HCT116 (cell line): ENCODE data around the gene EEF1AKMT4. TPM values are rescaled to one million over a fixed set of nuclear protein-coding genes. Genes with fewer than 3 reads are reported as not detected.

Source experiments
- ATAC-seq: fragments of 200-7000 bp; cut with Tn5 transposase; 2 replicates; pipeline ENCODE4 v1.9.1; 2020; ENCODE audit warnings: mild to moderate bottlenecking, moderate library complexity
- BruUV-seq: library from RNA; stranded (reverse); fragments of 400-500 nt; replicated peaks from 2 replicates; lab custom pipeline; 2021; lab: Mats Ljungman, UMichigan
- CTCF ChIA-PET: fragments of 300-600 bp; sonication (Branson Sonifier 250); formaldehyde crosslinking; loops from one replicate; lab custom pipeline; 2021; ENCODE audit warnings: antibody characterized with exemption; lab: Charles Lee
- POLR2A ChIA-PET: fragments of 300-600, 350-600 bp; sonication (Branson Sonifier 250); formaldehyde crosslinking; loops from one replicate; lab custom pipeline; 2021; ENCODE audit warnings: antibody characterized with exemption; lab: Charles Lee
- RAD21 ChIA-PET, 2 experiments: fragments of 300-600 bp; sonication (Branson Sonifier 250); formaldehyde crosslinking; loops; one replicate each; lab custom pipeline; 2023; ENCODE audit warnings: low total read pairs in 2 of 2; ENCODE audit not compliant: uncharacterized antibody in 2 of 2, unreplicated experiment in 2 of 2, low non-redundant PET in 1 of 2; lab: Charles Lee
- DNase-seq: peaks from one replicate; pipeline ENCODE4 v3.0.0-alpha.2; 2010; ENCODE audit warnings: low read depth, low spot score
- H2AFZ ChIP-seq: fragments of 200-600 bp; shearing (Covaris generic), sonication (generic); 2 replicates; pipeline ENCODE4 v1.6.1; 2017; ENCODE audit warnings: low read depth, mixed run types, mixed read lengths, antibody characterized with exemption, low read length; ENCODE audit not compliant: poor library complexity, severe bottlenecking
- H3K27ac ChIP-seq: 2 replicates; pipeline ENCODE4 v1.5.1; 2012; ENCODE audit warnings: low read depth, low read length
- H3K27me3 ChIP-seq: fragments of 200-600 bp; sonication (generic); 2 replicates; pipeline ENCODE4 v1.6.1; 2016; ENCODE audit warnings: mixed run types, low read length, mixed read lengths; ENCODE audit not compliant: insufficient read depth
- H3K36me3 ChIP-seq, 2 experiments: fragments of 200-500 bp in 1 of 2; fragments of 200-600 bp in 1 of 2; sonication (Bioruptor generic) in 1 of 2; sonication (generic) in 1 of 2; 2 replicates each; pipeline versions ENCODE4 v1.5.1 to v1.6.1; 2014 to 2016; ENCODE audit warnings: low read length in 2 of 2, inconsistent platforms in 1 of 2, mixed read lengths in 1 of 2, mixed run types in 1 of 2; ENCODE audit not compliant: insufficient read depth in 2 of 2, control insufficient read depth in 1 of 2
- H3K4me1 ChIP-seq, 2 experiments: fragments of 200-600 bp in 1 of 2; sonication (generic) in 1 of 2; 2 replicates each; pipeline versions ENCODE4 v1.5.1 to v1.6.1; 2012 to 2017; ENCODE audit warnings: low read length in 2 of 2, inconsistent platforms in 1 of 2, mild to moderate bottlenecking in 1 of 2, mixed read lengths in 1 of 2, mixed run types in 1 of 2, moderate library complexity in 1 of 2; ENCODE audit not compliant: insufficient read depth in 2 of 2, control insufficient read depth in 1 of 2
- H3K4me2 ChIP-seq: fragments of 200-600 bp; sonication (generic); 2 replicates; pipeline ENCODE4 v1.6.1; 2017; ENCODE audit warnings: mixed run types, low read length, mixed read lengths
- H3K4me3 ChIP-seq, 2 experiments: fragments of 200-600 bp in 1 of 2; sonication (generic) in 1 of 2; replicated peaks in 1 of 2; 2 replicates each; pipeline ENCODE4 v1.5.1; 2011 to 2016; ENCODE audit warnings: low read length in 2 of 2, control low read depth in 1 of 2, low read depth in 1 of 2, mild to moderate bottlenecking in 1 of 2, mixed read lengths in 1 of 2, mixed run types in 1 of 2
- H3K79me2 ChIP-seq: fragments of 200-600 bp; sonication (generic); 2 replicates; pipeline ENCODE4 v1.6.1; 2017; ENCODE audit warnings: mild to moderate bottlenecking, mixed run types, low read length, moderate library complexity, mixed read lengths; ENCODE audit not compliant: insufficient read depth
- H3K9ac ChIP-seq: fragments of 200-600 bp; sonication (generic); 2 replicates; pipeline ENCODE4 v1.6.1; 2016; ENCODE audit warnings: low read length, mixed read lengths
- H3K9me2 ChIP-seq: fragments of 200-600 bp; sonication (generic), shearing (Covaris generic); 2 replicates; pipeline ENCODE4 v1.6.1; 2017; ENCODE audit warnings: mixed run types, mild to moderate bottlenecking, moderate library complexity; ENCODE audit not compliant: insufficient read depth
- H3K9me3 ChIP-seq, 2 experiments: fragments of 200-500 bp in 1 of 2; fragments of 200-600 bp in 1 of 2; sonication (Bioruptor generic) in 1 of 2; sonication (generic) in 1 of 2; 2 replicates each; pipeline ENCODE4 v1.6.1; 2014 to 2017; ENCODE audit warnings: low read length in 2 of 2, mixed read lengths in 2 of 2, inconsistent platforms in 1 of 2, low read depth in 1 of 2, mild to moderate bottlenecking in 1 of 2, mixed run types in 1 of 2, moderate library complexity in 1 of 2; ENCODE audit not compliant: control insufficient read depth in 1 of 2, insufficient read depth in 1 of 2
- H4K20me1 ChIP-seq: fragments of 200-600 bp; sonication (generic), shearing (Covaris generic); 2 replicates; pipeline ENCODE4 v1.6.1; 2017; ENCODE audit warnings: mixed run types, mild to moderate bottlenecking, moderate library complexity; ENCODE audit not compliant: insufficient read depth
- CBX3 ChIP-seq: IDR thresholded peaks from 2 replicates; pipeline ENCODE4 v1.6.1; 2012; ENCODE audit warnings: low read depth
- CEBPB ChIP-seq: IDR thresholded peaks from 2 replicates; pipeline ENCODE4 v1.6.1; 2012; ENCODE audit warnings: low read depth
- EGR1 ChIP-seq: IDR thresholded peaks from 2 replicates; pipeline ENCODE4 v1.6.1; 2012; ENCODE audit warnings: low read depth
- ELF1 ChIP-seq: IDR thresholded peaks from 2 replicates; pipeline ENCODE4 v1.6.1; 2012; ENCODE audit warnings: low read depth, borderline replicate concordance
- EZH2 ChIP-seq: fragments of 200-600 bp; sonication (generic); IDR thresholded peaks from 2 replicates; pipeline ENCODE4 v1.6.1; 2017; ENCODE audit warnings: antibody characterized with exemption, mixed run types
- EZH2phosphoT487 ChIP-seq: fragments of 200-600 bp; IDR thresholded peaks from 2 replicates; pipeline ENCODE4 v1.6.1; 2018; ENCODE audit warnings: antibody characterized with exemption, borderline replicate concordance
- POLR2A ChIP-seq: IDR thresholded peaks from 2 replicates; pipeline ENCODE4 v1.7.0; 2011; ENCODE audit warnings: borderline replicate concordance; ENCODE audit not compliant: insufficient read depth, insufficient read length; ENCODE audit errors: extremely low read depth
- POLR2AphosphoS5 ChIP-seq: IDR thresholded peaks from 2 replicates; pipeline ENCODE4 v1.6.1; 2011; ENCODE audit warnings: mild to moderate bottlenecking, low read depth, low read length, moderate library complexity
- REST ChIP-seq: IDR thresholded peaks from 2 replicates; pipeline ENCODE4 v1.6.1; 2012; ENCODE audit warnings: low read depth
- SP1 ChIP-seq: IDR thresholded peaks from 2 replicates; pipeline ENCODE4 v1.6.1; 2012; ENCODE audit warnings: low read depth
- TCF7L2 ChIP-seq: IDR thresholded peaks from 2 replicates; pipeline ENCODE4 v1.7.0; 2011; ENCODE audit warnings: borderline replicate concordance, inconsistent platforms; ENCODE audit not compliant: insufficient read depth, insufficient read length; ENCODE audit errors: extremely low read depth
- YY1 ChIP-seq: IDR thresholded peaks from 2 replicates; pipeline ENCODE4 v1.6.1; 2011; ENCODE audit warnings: low read length, low read depth, moderate library complexity, mild to moderate bottlenecking; ENCODE audit not compliant: insufficient replicate concordance; ENCODE audit errors: extremely low read depth
- ZFX ChIP-seq: fragments of 450-650 bp; IDR thresholded peaks from 2 replicates; pipeline ENCODE4 v1.6.1; 2017
- intact Hi-C: fragments of 100-400 bp; cut with micrococcal nuclease; formaldehyde crosslinking; loops from 2 replicates; pipeline ENCODE4 v1.10.0; 2022
- total RNA-seq: library from RNA; stranded (reverse); gene quantifications from one replicate; pipeline ENCODE4 v1.2.1, GENCODE V29; 2021; ENCODE audit not compliant: unreplicated experiment
- TF ChIP-seq, protein P1 (sequence below): IDR thresholded peaks from 2 replicates; pipeline ENCODE4 v1.6.1; 2012

EEF1AKMT4 gene
- total RNA-seq, 1 experiment from 2014 or later: 10.5 TPM

DNA sequence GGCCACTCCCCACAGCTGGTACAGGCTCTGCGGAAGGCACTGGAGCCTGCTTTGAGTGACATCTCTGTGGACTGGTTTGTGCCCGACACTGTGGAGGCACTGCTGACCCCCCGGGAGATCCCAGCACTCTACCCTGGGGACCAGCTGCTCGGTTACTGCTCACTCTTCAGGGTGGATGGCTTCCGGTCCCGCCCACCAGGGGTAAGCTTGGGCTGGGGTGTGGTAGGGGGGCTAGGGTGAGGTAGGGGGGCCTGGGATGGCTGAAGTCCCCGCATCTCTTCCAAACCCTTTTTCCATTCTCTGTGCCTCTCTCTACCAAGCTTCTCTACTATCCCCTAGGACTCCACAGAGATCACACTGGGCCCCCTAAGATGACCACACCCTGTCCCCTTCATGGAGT is 12.3 kb upstream of the EEF1AKMT4 start:
- POLR2A ChIA-PET: interaction anchor here (1.0 to 1.2 kb wide), 2 partner anchors 9 to 10 kb away, joined by 3 to 4 read pairs; no protein-coding TSS in a partner anchor
- BruUV-seq: no TSS peak
- H3K9me3 ChIP-seq: no peaks in the 10 kb centered on the region

GRCh38 chr3:184237807-184238206 is 11.7 kb upstream of the EEF1AKMT4 start:
- no peaks in the 10 kb centered on the region for H3K9me2 ChIP-seq
- ChIA-PET RAD21 (no interaction called here), POLR2A (interaction anchor here (1.0 to 1.2 kb wide), 2 partner anchors 9 to 11 kb away, joined by 3 to 4 read pairs; no protein-coding TSS in a partner anchor), CTCF (interaction anchor here (2.3 kb wide), 1 partner anchor 10 kb away, joined by 9 read pairs; no protein-coding TSS in a partner anchor)
- H3K36me3 ChIP-seq: peaks cover 5 to 7% of the 10 kb centered on the region in 2 experiments; a peak in 3 of 4 replicates
- no peak for TF ChIP-seq YY1
- TF ChIP-seq POLR2AphosphoS5: no peak
- no peak for TF ChIP-seq EZH2phosphoT487
- TF ChIP-seq SP1: no peak
- TF ChIP-seq TCF7L2: no peak
- TF ChIP-seq REST: no peak
- TF ChIP-seq EZH2: no peak
- TF ChIP-seq POLR2A: no peak
- no peak for TF ChIP-seq CBX3
- no peak for TF ChIP-seq ZFX
- TF ChIP-seq, protein P1, sequence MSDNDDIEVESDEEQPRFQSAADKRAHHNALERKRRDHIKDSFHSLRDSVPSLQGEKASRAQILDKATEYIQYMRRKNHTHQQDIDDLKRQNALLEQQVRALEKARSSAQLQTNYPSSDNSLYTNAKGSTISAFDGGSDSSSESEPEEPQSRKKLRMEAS: no peak
- no peak for TF ChIP-seq ELF1
- TF ChIP-seq EGR1: no peak
- no peak for TF ChIP-seq CEBPB
- H3K4me3 ChIP-seq: no peak overlapping the region
- no peaks in the 10 kb centered on the region for H3K9me3 ChIP-seq
- H2AFZ ChIP-seq: no peak overlapping the region
- no peak overlapping the region for H3K4me2 ChIP-seq
- BruUV-seq: no TSS peak
- ATAC-seq: no peak
- no peaks in the 10 kb centered on the region for H3K27me3 ChIP-seq
- no peaks in the 10 kb centered on the region for H3K79me2 ChIP-seq
- no peak overlapping the region for H3K9ac ChIP-seq
- no peaks in the 10 kb centered on the region for H4K20me1 ChIP-seq
- DNase-seq: no peak
- intact Hi-C loops: no loop called here
- H3K4me1 ChIP-seq: peaks cover 12 to 17% of the 10 kb centered on the region in 2 experiments
- no peak overlapping the region for H3K27ac ChIP-seq

More for the DNA sequence above, 12.3 kb upstream of the EEF1AKMT4 start:
- Histone ChIP-seq H3K79me2 (no peaks in the 10 kb centered on the region), H3K27ac (no peak overlapping the region), H3K4me2 (no peak overlapping the region), H3K9ac (no peak overlapping the region), H3K9me2 (no peaks in the 10 kb centered on the region), H3K27me3 (no peaks in the 10 kb centered on the region), H3K4me1 (peaks cover 12 to 17% of the 10 kb centered on the region in 2 experiments), H3K4me3 (no peak overlapping the region), H3K36me3 (peaks cover under 1% of the 10 kb centered on the region in 2 experiments; a peak in 2 of 4 replicates), H2AFZ (no peak overlapping the region), H4K20me1 (no peaks in the 10 kb centered on the region)
- ATAC-seq (no peak), DNase-seq (no peak)
- RAD21 ChIA-PET: no interaction called here
- CTCF ChIA-PET: interaction anchor here (2.3 kb wide), 1 partner anchor 9 kb away, joined by 9 read pairs; no protein-coding TSS in a partner anchor
- TF ChIP-seq POLR2A: no peak
- intact Hi-C loops: no loop called here
